ENCODE results near the gene LGR5.
"Not testable (repeated sequence)": the region's sequence is repeated elsewhere in the genome, so short reads cannot be mapped to it uniquely, and the experiment has no call there.

The LGR5 gene

DNA sequence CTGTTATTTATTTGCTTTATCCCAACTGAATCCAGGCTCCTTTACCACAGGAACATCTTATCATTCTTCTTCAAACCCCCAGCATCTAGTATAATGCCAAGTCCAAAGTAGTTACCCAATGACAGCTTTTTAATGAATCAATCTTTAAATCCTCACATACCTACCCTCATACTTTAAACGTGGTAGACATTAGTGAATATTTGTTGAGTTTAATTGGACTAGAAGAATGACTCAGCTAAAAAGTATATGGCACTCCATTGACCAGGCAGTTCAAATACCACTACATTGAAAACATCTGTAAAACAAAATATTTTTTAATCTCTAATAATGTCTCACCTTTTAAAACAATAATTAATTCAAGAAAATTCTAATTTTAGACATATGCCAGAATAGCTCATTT lies 125.9 kb downstream of the LGR5 start:
- no peaks in the 10 kb centered on the region for H3F3A ChIP-seq (ENCODE audit: insufficient read depth)
- H3K27ac ChIP-seq (ENCODE audit: low read depth, low read length) = no peak overlapping the region
- H3K9ac ChIP-seq (ENCODE audit: low read length) = no peak overlapping the region
- H3K27me3 ChIP-seq (ENCODE audit: low read length) = no peaks in the 10 kb centered on the region
- no peak overlapping the region for H3K4me3 ChIP-seq (ENCODE audit: insufficient read depth, low read length, poor library complexity, severe bottlenecking)
- H3K36me3 ChIP-seq (ENCODE audit: low read length) = no peaks in the 10 kb centered on the region
- H3K9me3 ChIP-seq (ENCODE audit: insufficient read depth, low read length) = no peaks in the 10 kb centered on the region
- no peak overlapping the region for H2AFZ ChIP-seq (ENCODE audit: low read depth, low read length, severe bottlenecking)
- no peaks in the 10 kb centered on the region for H3K79me2 ChIP-seq (ENCODE audit: insufficient read depth, low read length)
- TF ChIP-seq, protein P1, sequence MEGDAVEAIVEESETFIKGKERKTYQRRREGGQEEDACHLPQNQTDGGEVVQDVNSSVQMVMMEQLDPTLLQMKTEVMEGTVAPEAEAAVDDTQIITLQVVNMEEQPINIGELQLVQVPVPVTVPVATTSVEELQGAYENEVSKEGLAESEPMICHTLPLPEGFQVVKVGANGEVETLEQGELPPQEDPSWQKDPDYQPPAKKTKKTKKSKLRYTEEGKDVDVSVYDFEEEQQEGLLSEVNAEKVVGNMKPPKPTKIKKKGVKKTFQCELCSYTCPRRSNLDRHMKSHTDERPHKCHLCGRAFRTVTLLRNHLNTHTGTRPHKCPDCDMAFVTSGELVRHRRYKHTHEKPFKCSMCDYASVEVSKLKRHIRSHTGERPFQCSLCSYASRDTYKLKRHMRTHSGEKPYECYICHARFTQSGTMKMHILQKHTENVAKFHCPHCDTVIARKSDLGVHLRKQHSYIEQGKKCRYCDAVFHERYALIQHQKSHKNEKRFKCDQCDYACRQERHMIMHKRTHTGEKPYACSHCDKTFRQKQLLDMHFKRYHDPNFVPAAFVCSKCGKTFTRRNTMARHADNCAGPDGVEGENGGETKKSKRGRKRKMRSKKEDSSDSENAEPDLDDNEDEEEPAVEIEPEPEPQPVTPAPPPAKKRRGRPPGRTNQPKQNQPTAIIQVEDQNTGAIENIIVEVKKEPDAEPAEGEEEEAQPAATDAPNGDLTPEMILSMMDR (IDR thresholded peaks at IDR 0.05; ENCODE audit: insufficient read depth, low read length, poor library complexity, severe bottlenecking) = no peak
- no peak for TF ChIP-seq EZH2phosphoT487 (conservative IDR thresholded peaks at IDR 0.05; ENCODE audit: low read length)
- H4K20me1 ChIP-seq (ENCODE audit: low read depth, low read length) = no peaks in the 10 kb centered on the region
- no peaks in the 10 kb centered on the region for H3K9me2 ChIP-seq (replicated peaks; ENCODE audit: insufficient read depth, low read length)
- no peak overlapping the region for H3K4me2 ChIP-seq (ENCODE audit: low read depth, low read length, poor library complexity, severe bottlenecking)

DNA sequence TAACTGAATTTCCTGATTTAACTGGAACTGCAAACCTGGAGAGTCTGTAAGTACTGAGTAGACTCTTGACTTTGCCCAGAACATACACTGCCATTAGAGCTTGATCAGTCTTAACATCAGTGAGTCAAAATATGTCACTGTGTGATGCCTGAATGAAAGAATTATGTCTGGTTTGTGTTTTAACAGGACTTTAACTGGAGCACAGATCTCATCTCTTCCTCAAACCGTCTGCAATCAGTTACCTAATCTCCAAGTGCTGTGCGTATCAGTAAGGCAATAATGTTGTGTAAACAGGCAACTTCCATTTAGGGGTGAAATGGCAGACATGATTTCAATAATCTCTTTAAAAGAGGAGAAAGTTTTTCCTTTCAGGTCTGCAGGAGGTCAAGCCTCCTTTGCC lies 127.1 kb downstream of the LGR5 start:
- Histone ChIP-seq H3K9me2 (replicated peaks; ENCODE audit: insufficient read depth, low read length) (no peaks in the 10 kb centered on the region), H4K20me1 (ENCODE audit: low read depth, low read length) (no peaks in the 10 kb centered on the region), H3K27ac (ENCODE audit: low read depth, low read length) (no peak overlapping the region), H3K4me2 (ENCODE audit: low read depth, low read length, poor library complexity, severe bottlenecking) (no peak overlapping the region), H3K9ac (ENCODE audit: low read length) (no peak overlapping the region), H3K27me3 (ENCODE audit: low read length) (no peaks in the 10 kb centered on the region), H3F3A (ENCODE audit: insufficient read depth) (no peaks in the 10 kb centered on the region), H2AFZ (ENCODE audit: low read depth, low read length, severe bottlenecking) (no peak overlapping the region), H3K9me3 (ENCODE audit: insufficient read depth, low read length) (no peaks in the 10 kb centered on the region), H3K79me2 (ENCODE audit: insufficient read depth, low read length) (no peaks in the 10 kb centered on the region), H3K36me3 (ENCODE audit: low read length) (no peaks in the 10 kb centered on the region), H3K4me3 (ENCODE audit: insufficient read depth, low read length, poor library complexity, severe bottlenecking) (no peak overlapping the region)
- no peak for TF ChIP-seq EZH2phosphoT487 (conservative IDR thresholded peaks at IDR 0.05; ENCODE audit: low read length)
- TF ChIP-seq, protein P1 (IDR thresholded peaks at IDR 0.05; ENCODE audit: insufficient read depth, low read length, poor library complexity, severe bottlenecking) = no peak

DNA sequence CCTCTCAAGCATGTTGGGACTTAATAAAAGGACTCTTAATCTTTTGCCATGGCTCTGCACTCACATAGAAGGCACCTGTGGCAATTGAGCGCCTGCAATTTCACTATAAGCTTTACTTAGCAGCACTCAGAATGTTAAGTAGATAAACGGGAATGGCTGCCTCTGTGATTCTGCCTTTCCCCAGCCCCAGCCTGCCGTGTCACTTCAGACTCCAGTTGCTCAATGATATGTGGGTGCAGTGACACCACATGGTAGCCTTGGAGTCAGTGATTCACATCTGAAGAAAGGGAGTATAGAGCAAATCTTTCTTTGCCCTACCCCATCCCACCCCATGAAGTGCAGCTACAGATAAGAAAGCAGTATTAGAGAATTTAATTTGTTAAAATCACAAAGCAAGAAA lies 127.9 kb downstream of the LGR5 start:
- Histone ChIP-seq H4K20me1 (ENCODE audit: low read depth, low read length) (no peaks in the 10 kb centered on the region), H3K9me2 (replicated peaks; ENCODE audit: insufficient read depth, low read length) (no peaks in the 10 kb centered on the region), H3K9me3 (ENCODE audit: insufficient read depth, low read length) (no peaks in the 10 kb centered on the region), H3K36me3 (ENCODE audit: low read length) (no peaks in the 10 kb centered on the region), H3K27ac (ENCODE audit: low read depth, low read length) (no peak overlapping the region), H3K4me2 (ENCODE audit: low read depth, low read length, poor library complexity, severe bottlenecking) (no peak overlapping the region), H3K4me3 (ENCODE audit: insufficient read depth, low read length, poor library complexity, severe bottlenecking) (no peak overlapping the region), H3K27me3 (ENCODE audit: low read length) (no peaks in the 10 kb centered on the region), H3F3A (ENCODE audit: insufficient read depth) (no peaks in the 10 kb centered on the region), H2AFZ (ENCODE audit: low read depth, low read length, severe bottlenecking) (no peak overlapping the region), H3K9ac (ENCODE audit: low read length) (no peak overlapping the region), H3K79me2 (ENCODE audit: insufficient read depth, low read length) (no peaks in the 10 kb centered on the region)
- TF ChIP-seq, protein P1 (IDR thresholded peaks at IDR 0.05; ENCODE audit: insufficient read depth, low read length, poor library complexity, severe bottlenecking) = no peak
- no peak for TF ChIP-seq EZH2phosphoT487 (conservative IDR thresholded peaks at IDR 0.05; ENCODE audit: low read length)

DNA sequence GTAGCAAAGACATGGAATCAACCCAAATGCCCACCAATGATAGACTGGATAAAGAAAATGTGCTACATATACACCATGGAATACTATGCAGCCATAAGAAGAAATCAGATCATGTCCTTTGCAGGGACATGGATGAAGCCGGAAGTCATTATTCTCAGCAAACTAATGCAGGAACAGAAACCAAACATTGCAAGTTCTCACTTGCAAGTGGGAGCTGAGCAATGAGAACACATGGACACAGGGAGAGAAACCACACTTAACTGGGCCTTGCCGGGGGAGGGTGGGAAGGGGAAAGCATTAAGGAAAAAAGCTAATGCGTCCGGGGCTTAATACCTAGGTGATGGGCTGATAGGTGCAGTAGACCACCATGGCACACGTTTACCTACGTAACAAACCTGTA lies 130.3 kb downstream of the LGR5 start:
- H3K79me2 ChIP-seq (ENCODE audit: insufficient read depth, low read length); H3K27me3 ChIP-seq (ENCODE audit: low read length); H3K9me2 ChIP-seq (replicated peaks; ENCODE audit: insufficient read depth, low read length): not testable (repeated sequence)

More for the DNA sequence above, 130.3 kb downstream of the LGR5 start:
- H3K9ac ChIP-seq (ENCODE audit: low read length); H4K20me1 ChIP-seq (ENCODE audit: low read depth, low read length); H3K27ac ChIP-seq (ENCODE audit: low read depth, low read length); H2AFZ ChIP-seq (ENCODE audit: low read depth, low read length, severe bottlenecking); H3F3A ChIP-seq (ENCODE audit: insufficient read depth); H3K4me3 ChIP-seq (ENCODE audit: insufficient read depth, low read length, poor library complexity, severe bottlenecking); H3K36me3 ChIP-seq (ENCODE audit: low read length); H3K9me3 ChIP-seq (ENCODE audit: insufficient read depth, low read length); H3K4me2 ChIP-seq (ENCODE audit: low read depth, low read length, poor library complexity, severe bottlenecking): not testable (repeated sequence)

Measured in SU-DHL-6 (cell line).